Astrocyte (in vitro differentiated cells and primary cell): ENCODE data around the gene PLD1.

ENCODE experiments used
- CTCF ChIP-seq: IDR thresholded peaks from 2 replicates; pipeline ENCODE4 v1.5.1; 2011; ENCODE audit warnings: low read depth, mild to moderate bottlenecking, inconsistent platforms, low read length, moderate library complexity; ENCODE audit not compliant: insufficient read depth
- EZH2 ChIP-seq: IDR thresholded peaks from 2 replicates; pipeline ENCODE4 v1.6.1; 2012; ENCODE audit warnings: mild to moderate bottlenecking, low read length, inconsistent platforms; ENCODE audit not compliant: insufficient read depth

DNA sequence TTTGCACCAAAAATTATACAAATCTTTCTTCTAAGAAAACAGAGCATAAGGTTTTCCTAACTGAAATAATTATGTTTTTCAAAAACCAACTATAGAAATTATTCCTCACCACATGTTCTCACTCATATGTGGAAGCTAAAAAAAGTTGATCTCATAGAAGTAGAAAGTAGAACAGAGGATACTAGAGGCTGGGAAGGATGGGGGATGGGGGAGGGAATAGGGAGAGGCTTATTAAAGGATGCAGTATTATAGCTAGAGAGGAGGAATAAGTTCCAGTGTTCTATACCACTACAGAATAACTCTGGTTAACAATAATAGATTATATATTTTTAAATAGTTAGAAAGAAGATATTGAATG, 20.2 kb upstream of the PLD1 start:
- TF ChIP-seq EZH2, result no peak
- TF ChIP-seq CTCF, result no peak
